OCI-LY3 (cell line): ENCODE data around the gene LRRC1.
A peak's percentile ranks its signal among the peaks of the same experiment; 100 is the strongest.

Experiments
- H2AFZ ChIP-seq: fragments of 200-600, 300-600 bp; shearing (Covaris generic); 2 replicates; pipeline ENCODE4 v1.6.0; 2014; ENCODE audit warnings: antibody characterized with exemption, low read depth, low read length
- H3K27ac ChIP-seq: fragments of 200-600, 300-600 bp; sonication (generic); 2 replicates; pipeline ENCODE4 v1.5.1; 2014; ENCODE audit warnings: mild to moderate bottlenecking, low read length, moderate library complexity, mixed read lengths
- H3K27me3 ChIP-seq: fragments of 200-600, 300-600 bp; sonication (generic); 2 replicates; pipeline ENCODE4 v1.6.1; 2014; ENCODE audit warnings: low read depth, low read length, mixed read lengths
- H3K36me3 ChIP-seq: fragments of 200-600, 300-600 bp; sonication (generic); replicated peaks from 2 replicates; pipeline ENCODE3; 2014; ENCODE audit warnings: low read depth, low read length, mixed read lengths
- H3K4me1 ChIP-seq: fragments of 300-600, 200-600 bp; sonication (generic); 2 replicates; pipeline ENCODE4 v1.6.1; 2014; ENCODE audit warnings: low read length, mixed read lengths
- H3K4me2 ChIP-seq: fragments of 200-600, 300-600 bp; sonication (generic); 2 replicates; pipeline ENCODE4 v1.6.1; 2014; ENCODE audit warnings: low read length, mixed read lengths
- H3K4me3 ChIP-seq: fragments of 300-600, 200-600 bp; sonication (generic); 2 replicates; pipeline ENCODE4 v1.5.1; 2014; ENCODE audit warnings: antibody characterized with exemption, mild to moderate bottlenecking, low read length, moderate library complexity
- H3K79me2 ChIP-seq: fragments of 300-600, 200-600 bp; shearing (Covaris generic); 2 replicates; pipeline ENCODE4 v1.6.1; 2014; ENCODE audit warnings: mild to moderate bottlenecking, low read length, mixed read lengths
- H3K9ac ChIP-seq: fragments of 300-600, 200-600 bp; shearing (Covaris generic); 2 replicates; pipeline ENCODE4 v1.6.0; 2014; ENCODE audit warnings: mild to moderate bottlenecking, low read length, moderate library complexity
- H3K9me3 ChIP-seq: fragments of 200-600, 300-600 bp; shearing (Covaris generic); 2 replicates; pipeline ENCODE4 v1.6.1; 2014; ENCODE audit warnings: low read length, mixed read lengths; ENCODE audit not compliant: insufficient read depth
- H4K20me1 ChIP-seq: fragments of 200-600, 300-600 bp; sonication (generic); 2 replicates; pipeline ENCODE4 v1.6.1; 2016; ENCODE audit warnings: low read length, mixed read lengths; ENCODE audit not compliant: insufficient read depth
- CTCF ChIP-seq: fragments of 200-600, 300-600 bp; sonication (generic); IDR thresholded peaks from 2 replicates; pipeline ENCODE4 v1.5.1; 2014; ENCODE audit warnings: antibody characterized with exemption, low read length, low read depth
- EZH2phosphoT487 ChIP-seq: fragments of 200-600 bp; shearing (Covaris generic); IDR thresholded peaks from 2 replicates; pipeline ENCODE4 v1.6.1; 2018; ENCODE audit warnings: antibody characterized with exemption, mixed run types, low read depth

LRRC1 gene

DNA sequence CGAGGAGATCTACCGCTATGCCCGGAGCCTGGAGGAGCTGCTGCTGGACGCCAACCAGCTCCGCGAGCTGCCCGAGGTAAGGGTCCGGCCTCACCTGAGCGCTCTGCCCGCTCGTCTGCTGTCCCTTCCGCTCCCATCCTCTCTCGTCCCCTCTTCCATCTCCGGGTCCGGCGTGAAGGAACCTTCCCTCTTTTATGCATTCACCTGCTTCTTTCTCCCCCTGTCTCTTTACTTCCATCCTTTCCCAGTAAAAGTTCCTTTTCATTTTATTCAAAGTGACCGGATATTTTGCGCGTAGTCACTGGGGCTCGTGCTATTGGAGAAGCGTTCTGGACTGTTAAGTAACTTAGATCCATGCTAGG is 516 bp downstream of the LRRC1 start:
- Histone ChIP-seq H4K20me1 (no peaks in the 10 kb centered on the region), H3K27me3 (peaks cover 23% of the 10 kb centered on the region; the same call in 1 of the 2 replicates), H3K9me3 (no peaks in the 10 kb centered on the region), H3K4me1 (peaks cover 17% of the 10 kb centered on the region), H3K9ac (peak overlapping the region; percentile 61), H3K4me3 (peak overlapping the region; percentile 86), H3K27ac (no peak overlapping the region), H3K79me2 (peaks cover 7% of the 10 kb centered on the region; the same call in 1 of the 2 replicates), H2AFZ (peak overlapping the region; percentile 76), H3K4me2 (peak overlapping the region; percentile 93), H3K36me3 (no peaks in the 10 kb centered on the region)
- TF ChIP-seq EZH2phosphoT487 (no peak), CTCF (no peak)

DNA sequence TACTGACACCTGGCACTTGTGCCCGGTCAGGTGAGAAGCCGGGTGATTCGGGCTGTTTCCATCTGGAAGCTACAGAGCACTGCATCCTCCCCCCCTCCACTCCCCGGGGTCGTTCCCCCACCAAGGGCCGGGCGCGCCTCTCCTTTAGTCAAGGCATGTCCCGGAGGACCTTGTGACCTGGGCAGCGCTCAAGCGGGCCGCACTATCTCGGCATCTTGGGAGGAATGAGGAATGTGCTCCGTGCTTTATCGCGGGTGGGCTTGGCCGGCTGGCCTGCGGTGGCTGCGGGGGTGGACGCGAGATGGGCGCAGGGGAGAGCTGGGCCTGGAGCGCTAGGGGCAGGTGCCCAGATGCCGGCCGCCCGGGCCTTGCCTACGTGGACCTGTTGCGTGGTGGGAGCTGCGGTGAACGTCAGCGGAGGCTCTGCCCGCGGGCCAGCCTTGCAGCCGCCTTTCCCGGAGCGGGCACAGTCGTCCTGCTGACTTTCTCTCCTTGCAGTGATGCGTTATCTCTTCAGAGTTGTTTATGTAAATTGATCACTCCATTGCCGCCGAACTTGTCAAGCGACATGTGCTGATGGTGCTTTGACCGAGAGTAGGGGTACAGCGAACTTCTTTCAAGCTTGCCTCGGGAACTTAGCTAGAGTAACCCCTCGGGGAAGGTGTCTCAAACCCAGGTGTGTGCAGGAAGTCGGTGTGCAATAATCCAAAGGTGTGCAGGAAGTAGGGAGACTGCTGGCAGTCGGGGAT is 1.1 kb downstream of the LRRC1 start:
- TF ChIP-seq EZH2phosphoT487: no peak
- no peak for TF ChIP-seq CTCF
- Histone ChIP-seq H2AFZ (peak overlapping the region; percentile 76; the same call in 1 of the 2 replicates), H3K79me2 (peaks cover 7% of the 10 kb centered on the region; the same call in 1 of the 2 replicates), H3K27ac (no peak overlapping the region), H3K4me3 (peak overlapping the region; percentile 86), H3K27me3 (peaks cover 23% of the 10 kb centered on the region; the same call in 1 of the 2 replicates), H3K4me1 (peaks cover 17% of the 10 kb centered on the region), H4K20me1 (no peaks in the 10 kb centered on the region), H3K9me3 (no peaks in the 10 kb centered on the region), H3K36me3 (no peaks in the 10 kb centered on the region), H3K9ac (peak overlapping the region; percentile 61), H3K4me2 (peak overlapping the region; percentile 93)

DNA sequence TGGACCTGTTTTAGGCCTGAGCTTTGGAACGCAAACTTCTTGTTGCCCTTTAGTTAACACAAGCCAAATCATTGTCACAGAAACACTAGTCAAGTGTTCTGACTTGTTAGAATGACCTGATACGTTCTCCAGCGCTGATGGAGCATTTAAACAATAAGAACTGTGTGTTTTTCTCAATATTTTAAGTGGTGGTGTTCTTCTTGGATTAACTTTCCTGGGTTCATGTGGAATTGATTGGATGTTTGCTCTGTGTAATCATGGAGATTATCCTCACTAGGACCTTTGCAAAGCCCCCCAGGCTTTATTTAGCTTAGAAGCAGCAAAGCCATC is 1.6 kb downstream of the LRRC1 start:
- Histone ChIP-seq H3K27ac (no peak overlapping the region), H3K79me2 (peaks cover 7% of the 10 kb centered on the region; the same call in 1 of the 2 replicates), H3K9ac (peak overlapping the region; percentile 61; the same call in 1 of the 2 replicates), H3K4me1 (peaks cover 17% of the 10 kb centered on the region), H3K4me3 (peak overlapping the region; percentile 86), H3K27me3 (peaks cover 23% of the 10 kb centered on the region; the same call in 1 of the 2 replicates), H3K9me3 (no peaks in the 10 kb centered on the region), H2AFZ (0 out of 2 replicates have a peak overlapping the region, but pooled peaks have one; percentile 76), H3K36me3 (no peaks in the 10 kb centered on the region), H4K20me1 (no peaks in the 10 kb centered on the region), H3K4me2 (peak overlapping the region; percentile 93)
- TF ChIP-seq EZH2phosphoT487 (no peak), CTCF (no peak)

DNA sequence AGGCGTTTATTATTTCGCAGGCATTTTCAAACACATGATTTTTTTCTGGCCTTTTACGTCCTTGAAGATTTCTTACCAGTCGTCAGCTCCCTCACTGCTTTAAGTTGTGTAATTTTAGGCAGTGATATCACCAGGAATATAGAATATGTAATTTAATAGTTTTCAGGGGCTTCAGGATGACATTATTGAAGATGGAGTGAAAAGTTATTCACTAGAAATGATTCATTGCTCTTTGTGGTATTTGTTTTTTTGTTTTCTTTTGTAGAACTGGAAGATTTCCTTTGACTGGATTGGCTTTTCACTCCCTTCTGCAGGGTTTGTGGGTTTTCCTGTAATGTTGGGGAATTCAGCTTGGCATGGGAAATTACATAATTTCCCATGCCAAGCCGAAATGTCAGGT is 2.0 kb downstream of the LRRC1 start:
- H3K36me3 ChIP-seq: no peaks in the 10 kb centered on the region
- no peak overlapping the region for H3K27ac ChIP-seq
- H3K9me3 ChIP-seq: no peaks in the 10 kb centered on the region
- TF ChIP-seq EZH2phosphoT487 (no peak), CTCF (no peak)
- H3K4me1 ChIP-seq: peaks cover 17% of the 10 kb centered on the region
- H3K4me2 ChIP-seq: no peak overlapping the region
- H2AFZ ChIP-seq: no peak overlapping the region
- H3K27me3 ChIP-seq: peaks cover 23% of the 10 kb centered on the region; the same call in 1 of the 2 replicates
- H3K79me2 ChIP-seq: peaks cover 7% of the 10 kb centered on the region; the same call in 1 of the 2 replicates
- H4K20me1 ChIP-seq: no peaks in the 10 kb centered on the region
- no peak overlapping the region for H3K9ac ChIP-seq
- 0 out of 2 replicates have a peak overlapping the region, but pooled peaks have one; percentile 86 for H3K4me3 ChIP-seq
